ENCODE results near the gene DIPK1C. TPM values are rescaled to one million over a fixed set of nuclear protein-coding genes. Genes with fewer than 3 reads are reported as not detected.

DIPK1C gene
- total and polyA plus RNA-seq, 10 of the 15 experiments (the other 5 are each of a cell fraction or from before 2014, with no cell fraction given), result not detected

GRCh38 chr18:74498712-74499627 lies 41.9 kb upstream of the DIPK1C start (continued):
- TF ChIP-seq PKNOX1 (IDR thresholded peaks at IDR 0.05), result peak; percentile 43
- TF ChIP-seq ETV6 (conservative IDR thresholded peaks at IDR 0.05 in 1 of 2, IDR thresholded peaks at IDR 0.05 in 1 of 2; ENCODE audit: borderline replicate concordance in 1 of 2, low read depth in 1 of 2), result peak in 1 of 2 experiments; percentile 51; a peak in 2 of 4 replicates
- 0 out of 2 replicates have a peak, but pooled peaks have one; percentile 52 for TF ChIP-seq NBN (IDR thresholded peaks at IDR 0.05)
- TF ChIP-seq PML (IDR thresholded peaks at IDR 0.05; ENCODE audit: low read length), result peak; percentile 57
- no peak for TF ChIP-seq SKIL (IDR thresholded peaks at IDR 0.05; ENCODE audit: low read depth, poor library complexity, severe bottlenecking)
- TF ChIP-seq ATF2 (IDR thresholded peaks at IDR 0.05; ENCODE audit: low read length), result 0 out of 2 replicates have a peak, but pooled peaks have one; percentile 19
- TF ChIP-seq SMC3 (IDR thresholded peaks at IDR 0.05; ENCODE audit: borderline replicate concordance, low read length), result no peak
- TF ChIP-seq CREB1 (IDR thresholded peaks at IDR 0.05; ENCODE audit: low read depth), result peak; percentile 58; the same call in 1 of the 2 replicates
- TF ChIP-seq MTA2 (IDR thresholded peaks at IDR 0.05; ENCODE audit: low read depth), result no peak
- TF ChIP-seq NRF1 (conservative IDR thresholded peaks at IDR 0.05; ENCODE audit: low read depth, low read length), result peak; percentile 38
- peak; percentile 69; the same call in 1 of the 2 replicates for TF ChIP-seq ZBTB40 (IDR thresholded peaks at IDR 0.05; ENCODE audit: borderline replicate concordance)
- no peak for TF ChIP-seq WRNIP1 (IDR thresholded peaks at IDR 0.05; ENCODE audit: borderline replicate concordance, low read depth, low read length)
- TF ChIP-seq NR2F1 (conservative IDR thresholded peaks at IDR 0.05), result 0 out of 2 replicates have a peak, but pooled peaks have one; percentile 33
- peak; percentile 24; the same call in 1 of the 2 replicates for TF ChIP-seq SPI1 (IDR thresholded peaks at IDR 0.05; ENCODE audit: borderline replicate concordance, insufficient read depth, low read depth, low read length)
- peak; percentile 53 for TF ChIP-seq E2F8 (IDR thresholded peaks at IDR 0.05; ENCODE audit: low read depth, partially characterized antibody)
- TF ChIP-seq YY1 (IDR thresholded peaks at IDR 0.05; ENCODE audit: low read depth, low read length), result no peak
